Activated T-cell treated with anti-CD3 and anti-CD28 coated beads for 48 hours (primary cell): ENCODE results near the gene UQCR11.
"Not testable (repeated sequence)": the region's sequence is repeated elsewhere in the genome, so short reads cannot be mapped to it uniquely, and the experiment has no call there.

Experiments
- DNase-seq: peaks from one replicate; pipeline ENCODE4 v3.0.0-alpha.2; 2020; ENCODE audit warnings: low read depth

Gene UQCR11

DNA sequence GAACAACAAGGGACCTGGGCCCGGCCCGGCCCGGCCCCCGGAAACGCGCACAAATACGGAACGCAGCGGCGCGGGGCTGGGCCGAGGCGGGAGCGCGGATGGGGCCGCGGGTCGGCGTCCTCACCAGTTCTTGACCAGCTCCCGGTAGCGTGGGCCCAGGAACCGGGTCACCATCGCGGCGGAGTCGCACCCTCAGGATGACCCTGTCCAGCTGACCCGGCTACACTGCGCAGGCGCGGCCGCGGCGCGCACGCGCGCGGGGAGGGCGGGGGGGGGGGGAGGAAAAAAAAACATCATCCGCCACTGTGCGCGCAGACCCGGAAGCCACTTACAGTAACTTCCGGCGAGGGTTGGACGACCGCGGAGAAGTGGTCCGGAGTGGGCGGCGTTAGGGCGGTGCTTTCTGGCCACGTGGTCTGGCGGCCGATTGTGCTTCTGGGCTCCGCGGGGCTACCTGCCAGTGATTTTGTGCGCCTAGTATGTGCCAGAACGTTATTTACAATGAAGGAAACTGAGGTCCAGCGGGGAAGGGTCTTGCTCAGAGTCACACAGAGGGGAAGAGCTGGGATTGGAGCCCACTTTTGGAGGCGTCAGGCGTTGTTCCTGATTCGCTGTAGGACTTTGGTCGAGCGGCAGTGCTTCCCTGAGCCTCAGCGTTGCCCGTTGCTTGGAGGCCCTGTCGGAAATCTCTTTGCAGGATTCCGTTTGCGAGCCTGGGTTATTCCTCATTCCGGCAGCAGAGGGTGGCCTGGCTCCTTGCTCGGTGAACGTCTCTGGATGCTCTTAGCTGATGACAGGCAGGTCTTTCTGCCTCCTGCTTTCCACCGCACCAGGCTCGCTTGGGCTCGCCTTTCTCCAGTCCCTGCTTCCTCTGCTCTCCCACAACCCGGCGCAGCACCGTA lies at the start of gene UQCR11:
TSS of gene UQCR11 (minus strand) at position 227 of the 902 bp plus-strand sequence. CDS start at position 174, 53 bp downstream.
- DNase-seq, result peak; percentile 92

DNA sequence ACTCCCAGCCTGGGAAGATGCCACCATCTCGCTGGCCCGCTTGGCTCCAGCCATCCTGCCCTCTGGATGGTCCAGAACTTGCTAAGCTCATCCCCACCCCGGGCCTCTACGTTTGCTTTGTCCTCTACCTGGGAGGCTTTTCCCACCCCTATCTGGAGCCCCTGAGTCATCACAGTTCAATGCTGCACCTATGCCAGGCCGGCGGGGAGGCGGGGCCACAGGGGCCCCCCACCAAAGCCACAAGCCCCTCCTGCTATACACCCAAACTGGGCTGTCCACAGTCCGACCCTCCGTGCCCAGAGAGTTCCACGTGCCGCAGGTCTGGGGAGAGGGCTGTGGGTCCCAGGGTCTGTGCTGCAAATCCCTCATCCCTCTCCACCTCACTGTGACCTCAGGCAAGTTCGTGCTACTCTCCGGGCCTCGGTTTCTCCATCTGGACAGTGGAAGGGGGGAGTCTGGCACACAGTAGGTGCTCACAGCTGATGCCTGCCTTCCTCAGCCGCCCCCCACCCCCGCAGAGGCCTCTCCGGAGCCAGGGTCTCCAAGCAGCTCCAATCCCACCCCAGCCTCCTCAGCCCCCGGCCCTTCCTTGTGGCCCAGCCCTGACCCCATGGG lies 49.0 kb upstream of the UQCR11 start:
- no peak for DNase-seq

DNA sequence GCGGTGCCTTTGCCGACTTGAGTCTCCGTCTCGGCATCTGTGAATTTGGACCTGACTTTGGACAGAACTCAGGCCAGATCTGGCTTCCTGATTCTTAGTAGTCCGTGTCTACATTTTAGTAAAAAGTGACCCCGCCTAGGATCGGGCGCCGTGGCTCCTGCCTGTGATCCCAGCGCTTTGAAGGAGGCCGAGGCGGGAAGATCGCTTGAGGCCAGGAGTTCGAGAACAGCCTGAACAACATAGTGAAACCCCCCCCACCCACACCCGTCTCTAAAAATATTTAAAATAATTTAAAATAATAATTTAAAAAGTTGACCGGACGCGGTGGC lies 48.0 kb upstream of the UQCR11 start:
- DNase-seq, result peak; percentile 21

DNA sequence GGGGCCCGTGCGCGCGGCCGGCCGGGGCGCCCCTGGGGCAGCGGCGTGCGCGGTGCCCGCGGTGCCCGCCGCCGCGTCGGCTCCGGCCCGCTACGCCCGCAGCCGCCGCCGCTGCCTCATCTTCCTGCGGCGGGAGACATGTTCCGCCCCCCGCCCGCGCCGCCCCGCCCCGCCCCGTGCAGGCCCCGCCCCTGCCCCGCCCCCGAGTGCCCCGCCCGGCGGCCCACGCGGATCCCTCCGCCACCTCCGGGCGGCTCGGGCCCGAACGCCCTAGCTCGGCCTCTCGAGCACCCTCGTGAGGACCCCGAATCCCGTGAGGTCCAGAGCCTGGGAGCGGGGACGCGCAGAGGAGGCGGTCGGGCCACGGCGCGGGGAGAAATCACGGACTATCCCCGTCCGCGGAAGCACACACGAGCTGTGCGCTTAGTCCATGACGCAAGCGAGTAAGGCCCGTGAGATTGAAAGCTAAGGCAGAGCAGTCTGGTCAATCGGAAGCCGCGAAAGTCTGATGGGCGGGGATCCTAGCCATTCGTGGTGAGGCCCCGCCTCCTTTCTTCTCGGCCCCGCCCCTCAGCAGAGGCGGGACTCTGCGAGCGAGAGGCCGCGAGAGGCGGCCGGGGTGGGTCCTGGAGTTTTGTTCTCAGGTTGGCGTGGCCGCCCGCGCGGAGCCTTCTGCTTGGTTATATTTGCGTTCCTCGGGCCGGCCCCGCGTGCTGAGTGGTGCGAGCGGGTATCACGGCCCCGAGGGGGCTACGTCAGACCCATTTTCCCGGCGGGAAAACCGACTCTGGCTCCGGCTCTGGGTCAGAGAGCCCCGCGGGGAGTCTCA lies 47.4 kb upstream of the UQCR11 start, which contains the start of gene TCF3:
TSS of gene TCF3 (minus strand) at position 145 of the 829 bp plus-strand sequence. CDS start 2,367 bp downstream, outside the sequence.
- DNase-seq, result peak; percentile 99

DNA sequence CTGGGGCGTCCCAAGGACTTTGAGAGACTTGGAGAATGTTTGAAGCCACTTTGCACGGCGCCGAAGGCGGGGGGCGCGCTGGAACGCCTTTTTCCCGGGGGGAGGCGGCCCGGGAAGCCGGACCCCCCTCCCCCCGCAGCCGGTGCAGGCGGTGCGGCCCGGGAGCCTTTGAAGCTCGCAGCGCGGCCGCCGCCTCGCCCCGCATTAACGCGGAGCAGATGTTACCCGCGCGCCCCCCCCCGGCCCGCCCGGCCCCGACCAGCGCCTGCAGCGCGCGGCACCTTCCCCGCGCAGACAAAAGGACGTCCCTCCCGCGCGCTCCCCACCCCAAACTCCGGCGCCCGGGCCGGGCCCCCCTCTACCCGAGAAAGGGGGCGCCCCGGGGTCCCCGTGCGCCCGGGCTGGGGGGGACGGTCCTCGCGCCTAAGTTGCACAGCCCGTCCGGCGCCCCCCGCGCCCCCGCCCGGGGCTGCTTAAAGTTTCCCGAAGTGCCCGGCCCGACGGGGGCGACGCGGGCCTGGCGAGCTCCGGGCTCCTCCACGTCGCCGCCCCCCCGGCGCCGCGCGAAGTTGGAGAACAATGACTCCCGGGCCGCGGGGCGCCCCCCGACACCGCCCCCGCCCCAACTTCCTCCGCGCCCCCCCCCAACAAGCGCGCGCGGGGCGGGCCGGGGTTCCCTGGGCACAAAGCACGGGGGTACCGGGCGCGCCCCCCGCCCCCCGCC lies 46.5 kb upstream of the UQCR11 start:
- DNase-seq, result peak; percentile 40

DNA sequence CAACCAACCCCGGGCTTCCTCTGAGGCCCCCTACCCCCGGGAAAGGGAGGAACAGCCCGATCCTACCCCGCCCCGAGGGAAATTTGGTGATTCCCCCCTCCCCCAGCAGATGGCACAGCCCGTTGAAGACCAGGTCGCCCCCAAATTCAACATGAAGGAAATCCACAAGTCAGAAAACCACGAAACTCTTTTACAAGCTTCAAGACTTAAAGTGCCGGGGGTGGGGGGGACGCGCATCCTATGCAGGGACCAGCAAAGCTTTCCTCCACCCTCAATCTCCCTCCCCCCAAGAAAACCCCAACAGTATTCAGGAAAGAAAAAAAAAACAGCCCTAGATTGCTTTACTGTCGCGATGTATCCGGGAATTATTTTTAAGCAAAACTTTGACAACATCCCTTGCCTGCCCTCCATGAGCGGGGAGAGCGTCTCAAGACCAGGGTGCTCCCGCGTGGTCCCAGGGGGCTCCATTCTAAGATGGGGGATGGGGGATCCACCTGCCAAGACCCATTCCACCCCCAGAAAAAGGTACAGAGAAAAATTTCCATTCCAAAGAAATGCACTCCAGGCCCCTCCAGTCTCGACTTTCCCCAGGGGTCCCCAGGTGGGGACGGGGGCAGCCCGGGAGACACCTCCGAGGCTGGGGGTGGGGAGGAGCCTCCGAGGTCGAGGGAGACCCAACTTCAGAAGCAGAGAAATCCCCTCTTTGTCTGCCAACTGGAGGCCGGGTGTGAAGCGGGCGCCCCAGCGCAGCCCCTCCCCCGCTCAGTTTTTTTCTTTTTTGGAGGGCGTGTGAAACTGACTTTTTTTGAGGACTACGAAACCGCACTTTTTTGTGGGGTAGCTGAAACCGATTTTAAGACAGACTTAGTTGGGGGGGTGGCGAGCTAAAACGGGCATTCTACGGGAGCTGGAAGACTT lies 45.6 kb upstream of the UQCR11 start:
- peak; percentile 53 for DNase-seq

DNA sequence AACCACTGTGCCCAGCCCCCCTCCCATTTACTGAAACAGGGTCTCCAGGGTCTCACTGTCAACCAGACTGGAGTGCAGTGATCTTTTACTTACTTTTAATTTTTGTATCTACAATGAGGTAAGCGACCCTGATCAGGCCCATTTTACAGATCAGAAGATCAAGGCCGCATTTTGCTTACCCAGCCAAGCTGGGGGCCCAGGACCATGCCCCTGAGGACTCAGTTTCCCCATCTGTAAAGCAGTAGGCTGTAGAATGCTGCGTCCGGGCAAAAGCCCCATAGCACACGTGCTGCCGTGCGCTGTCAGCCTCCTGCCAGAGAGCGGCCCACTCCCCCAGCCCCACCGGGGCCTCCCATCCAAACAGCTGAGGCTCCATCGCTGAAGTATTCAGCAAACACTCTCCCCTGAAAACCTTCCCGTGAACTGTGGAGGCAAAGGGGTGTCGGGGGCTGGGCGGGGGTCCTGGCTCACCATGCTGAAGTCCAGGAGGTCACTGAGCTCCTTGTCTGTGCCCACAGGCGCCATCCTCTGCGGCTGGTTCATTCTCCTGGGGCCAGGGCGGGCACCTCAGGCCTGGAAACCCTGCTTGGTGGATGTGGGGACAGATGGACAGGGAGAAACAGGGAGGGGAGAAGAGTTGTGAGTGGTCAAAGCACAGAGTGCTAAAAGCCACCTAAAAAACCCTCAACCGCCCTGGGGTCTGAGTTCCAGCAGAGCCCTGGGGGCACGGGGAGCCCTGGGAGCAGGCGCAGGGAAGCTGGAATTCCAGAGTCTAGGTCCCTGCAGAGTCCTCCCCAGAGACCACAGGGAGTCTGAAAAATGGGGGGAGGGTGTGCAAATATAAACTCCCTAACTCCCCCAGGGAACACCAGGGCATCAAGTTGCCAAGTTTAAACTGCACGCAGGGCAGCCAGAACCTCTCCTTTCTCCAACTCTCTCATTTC lies 44.7 kb upstream of the UQCR11 start:
- no peak for DNase-seq

DNA sequence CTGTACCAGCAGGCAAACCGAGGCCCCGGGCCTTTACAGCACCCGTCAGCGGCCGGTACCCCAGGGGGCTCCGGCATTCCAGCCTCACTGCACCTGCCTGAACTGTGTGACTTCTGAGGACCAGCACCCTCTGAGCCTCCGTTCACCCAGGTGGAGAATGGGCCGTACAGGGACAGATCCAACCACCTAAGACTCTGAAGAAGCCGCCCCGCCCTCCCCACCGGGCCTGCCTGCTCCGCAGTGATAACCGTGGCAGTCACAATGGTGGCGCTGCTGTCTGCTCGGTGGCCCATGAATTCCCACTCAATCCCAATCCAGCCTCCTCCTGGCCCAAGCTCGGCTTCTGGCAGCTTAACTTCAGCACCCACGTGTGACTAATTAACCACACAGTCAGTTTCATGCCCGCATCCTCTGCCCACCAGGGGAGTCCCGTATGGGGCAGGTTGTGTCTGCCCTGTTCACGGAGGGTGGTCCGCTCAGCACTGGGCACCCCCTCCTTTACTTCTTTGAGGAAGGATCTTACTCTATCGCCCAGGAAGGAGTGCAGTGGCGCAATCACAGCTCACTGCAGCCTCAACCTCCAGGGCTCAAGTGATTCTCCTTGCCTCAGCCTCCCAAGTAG lies 43.8 kb upstream of the UQCR11 start:
- DNase-seq, result no peak

DNA sequence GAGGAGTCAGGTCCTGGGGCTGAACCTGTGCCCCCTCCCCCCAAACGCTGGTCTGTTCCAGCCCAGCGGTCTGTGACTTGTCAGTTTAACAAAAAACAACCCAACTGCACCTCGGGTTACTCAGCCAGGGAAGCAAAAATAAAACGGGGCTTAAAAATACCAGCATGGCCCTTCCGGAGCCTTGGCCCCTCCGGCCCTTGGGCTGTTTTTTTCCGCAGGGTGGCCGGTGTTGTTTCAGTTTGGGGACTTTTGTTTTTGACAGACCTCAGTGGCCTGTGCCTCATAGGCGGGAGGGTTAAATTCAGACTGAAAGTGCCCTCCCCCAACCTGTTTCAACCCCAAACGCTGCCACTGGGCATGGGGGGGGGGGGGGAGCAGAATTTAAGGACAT lies 43.2 kb upstream of the UQCR11 start:
- DNase-seq, result no peak

DNA sequence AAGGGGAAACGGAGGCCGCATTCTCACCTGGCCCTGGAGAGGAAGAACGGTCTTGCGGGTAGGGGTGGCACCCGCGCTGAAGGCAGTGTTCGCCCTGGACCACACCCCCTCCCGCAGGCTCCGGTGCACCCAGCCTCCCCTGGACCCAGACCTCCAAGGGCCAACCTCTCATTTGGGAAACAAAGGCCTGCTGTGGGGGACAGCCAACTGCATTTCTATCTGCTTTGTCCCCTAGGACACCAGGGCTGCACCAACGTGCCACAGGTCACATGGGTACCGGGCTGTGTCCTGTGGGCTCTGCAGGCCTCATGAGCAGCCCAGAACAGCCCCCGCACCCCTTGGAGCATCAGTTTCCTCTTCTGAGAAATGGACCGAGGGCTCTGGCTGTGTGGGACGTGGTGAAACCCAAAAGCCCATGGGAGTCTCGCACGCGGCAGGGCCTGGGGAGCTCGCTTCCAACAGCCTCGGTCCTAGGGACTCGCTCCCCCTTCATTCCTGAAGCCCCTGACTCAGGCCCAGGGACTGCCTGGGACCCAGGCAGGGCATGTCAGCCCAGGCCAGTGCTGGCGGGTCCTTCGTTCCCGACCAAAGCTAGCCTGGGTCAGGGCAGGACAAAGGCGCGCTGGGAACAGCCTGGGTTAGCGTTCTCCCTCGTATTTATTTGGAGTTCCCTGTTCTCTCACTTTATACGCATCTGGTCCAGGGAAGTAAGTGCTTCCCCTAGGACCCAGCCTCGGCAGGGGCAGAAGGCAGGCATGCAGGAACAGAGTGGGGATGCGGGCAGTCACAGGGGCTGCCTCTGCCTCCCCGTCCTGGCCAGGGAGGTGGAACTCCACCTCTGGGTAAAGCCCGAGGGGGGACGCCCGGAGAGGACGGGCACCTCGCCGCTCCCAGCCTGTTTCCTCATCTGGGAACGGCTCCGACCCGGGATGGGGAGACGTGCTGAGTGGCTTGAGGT lies 42.5 kb upstream of the UQCR11 start:
- no peak for DNase-seq

DNA sequence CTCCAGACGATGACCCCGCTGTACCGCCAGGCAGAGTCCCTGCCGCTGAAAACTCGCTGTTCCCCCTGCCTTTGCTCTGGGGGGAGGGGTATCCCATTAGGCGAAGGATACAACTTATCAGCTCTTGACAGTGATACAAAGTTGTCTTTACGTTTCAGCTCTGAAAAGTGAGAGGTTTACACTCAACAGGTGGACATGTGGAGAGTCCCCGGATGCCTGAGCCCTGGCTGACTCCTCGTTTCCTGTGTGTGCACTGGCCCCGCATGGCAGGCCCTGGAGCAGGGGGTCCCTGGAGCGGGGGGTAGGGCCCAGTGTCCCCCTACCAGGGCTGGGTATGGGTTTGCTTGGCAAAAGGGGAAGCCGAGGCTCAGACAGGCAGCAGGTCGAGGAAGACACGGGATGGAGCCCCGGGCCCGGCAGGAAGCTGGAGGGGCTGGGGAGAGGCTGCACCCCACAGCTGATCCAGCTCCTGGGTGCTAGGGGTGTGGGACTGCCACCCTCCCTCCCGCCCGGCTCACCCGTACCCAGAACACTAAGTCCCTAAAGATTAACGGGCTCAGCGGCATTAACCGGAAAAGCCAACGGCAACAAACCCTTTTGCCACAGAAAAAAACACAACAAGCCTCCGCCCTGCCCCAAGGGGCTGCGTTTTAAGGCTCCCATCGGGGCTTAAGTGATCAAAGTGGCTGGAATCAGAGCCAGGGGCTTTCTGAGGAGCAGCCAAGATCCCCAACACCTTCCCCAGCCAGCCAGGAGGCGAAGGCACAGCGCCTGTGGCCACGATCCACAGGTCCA lies 41.6 kb upstream of the UQCR11 start:
- no peak for DNase-seq

DNA sequence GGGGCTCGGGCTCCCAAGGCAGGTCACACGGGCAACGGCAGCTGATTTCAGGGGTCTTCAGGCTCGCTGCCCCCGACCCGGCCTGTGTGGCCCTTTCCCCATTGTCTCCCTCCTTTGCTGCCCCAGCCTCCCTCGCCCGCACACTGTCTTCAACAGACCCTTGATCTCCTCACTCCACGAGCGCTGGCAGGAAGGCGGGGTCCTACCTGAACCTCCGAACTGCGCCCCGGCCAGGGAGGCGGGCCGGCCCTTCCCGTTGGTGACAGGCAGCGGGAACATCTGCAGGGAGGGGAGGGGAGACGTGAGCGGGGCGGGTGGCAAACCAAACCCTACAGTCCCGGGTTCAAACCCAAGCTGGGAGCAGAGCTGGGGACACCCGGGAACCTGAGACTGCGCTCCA lies 40.9 kb upstream of the UQCR11 start:
- DNase-seq, result no peak

DNA sequence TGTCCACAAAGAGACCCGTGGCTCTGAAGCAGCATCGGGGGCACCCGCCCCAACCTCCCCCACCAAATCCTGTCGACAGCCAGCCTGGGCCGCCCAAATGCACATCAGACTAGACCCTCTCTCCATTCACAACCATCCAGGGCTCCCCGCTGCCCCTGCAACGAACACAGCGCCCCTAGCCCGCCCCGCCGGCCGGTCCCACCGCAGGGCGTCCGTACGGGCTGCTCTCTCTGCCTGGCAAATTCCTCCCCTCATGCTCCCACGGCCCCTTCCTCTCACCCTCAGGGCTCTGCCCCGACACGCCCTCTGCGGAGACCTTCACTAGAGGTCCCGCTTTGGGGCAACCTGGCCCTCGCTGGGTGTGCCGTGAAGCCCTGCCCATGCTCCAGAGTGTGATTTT lies 40.0 kb upstream of the UQCR11 start:
- DNase-seq, result no peak

DNA sequence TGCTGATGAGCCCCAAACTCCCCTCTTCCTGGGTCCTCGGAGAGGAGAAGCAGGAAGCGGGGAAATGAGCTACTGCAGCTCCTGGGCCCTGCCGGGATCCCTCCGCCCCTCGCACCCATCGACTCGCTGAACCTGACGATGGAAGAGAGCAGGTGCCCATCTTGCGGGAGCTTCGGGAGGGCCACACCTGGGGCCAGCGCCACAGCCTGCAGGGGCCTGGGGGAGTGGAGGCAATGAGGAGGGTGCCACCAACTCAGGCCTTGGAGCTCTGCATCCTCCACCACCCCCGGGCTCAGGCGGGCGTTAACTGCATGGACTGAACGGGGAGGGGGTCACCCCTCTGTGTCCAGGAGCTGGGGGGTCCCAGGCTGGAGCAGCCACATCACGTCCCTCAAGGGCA lies 38.8 kb upstream of the UQCR11 start:
- DNase-seq, result no peak

DNA sequence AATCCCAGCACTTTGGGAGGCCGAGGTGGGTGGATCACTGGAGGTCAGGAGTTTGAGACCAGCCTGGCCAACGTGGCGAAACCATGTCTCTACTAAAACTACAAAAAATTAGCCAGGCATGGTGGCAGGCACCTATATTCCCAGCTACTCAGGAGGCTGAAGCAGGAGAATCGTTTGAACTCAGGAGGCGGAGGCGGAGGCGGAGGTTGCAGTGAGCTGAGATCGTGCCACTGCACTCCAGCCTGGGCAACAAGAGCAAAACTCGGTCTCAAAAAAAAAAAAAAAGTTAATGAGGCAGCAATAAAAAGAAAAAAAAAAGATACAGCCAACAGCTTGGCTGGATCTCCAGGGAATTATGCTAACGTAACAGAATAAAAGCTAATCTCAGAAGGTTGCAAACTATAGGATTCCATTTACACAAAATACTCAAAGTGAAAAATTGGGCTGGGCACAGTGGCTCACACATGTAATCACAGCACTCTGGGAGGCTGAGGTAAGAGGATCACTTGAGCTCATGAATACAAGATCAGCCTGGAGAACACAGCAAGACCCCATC lies 35.7 kb upstream of the UQCR11 start:
- not testable (repeated sequence) for DNase-seq

DNA sequence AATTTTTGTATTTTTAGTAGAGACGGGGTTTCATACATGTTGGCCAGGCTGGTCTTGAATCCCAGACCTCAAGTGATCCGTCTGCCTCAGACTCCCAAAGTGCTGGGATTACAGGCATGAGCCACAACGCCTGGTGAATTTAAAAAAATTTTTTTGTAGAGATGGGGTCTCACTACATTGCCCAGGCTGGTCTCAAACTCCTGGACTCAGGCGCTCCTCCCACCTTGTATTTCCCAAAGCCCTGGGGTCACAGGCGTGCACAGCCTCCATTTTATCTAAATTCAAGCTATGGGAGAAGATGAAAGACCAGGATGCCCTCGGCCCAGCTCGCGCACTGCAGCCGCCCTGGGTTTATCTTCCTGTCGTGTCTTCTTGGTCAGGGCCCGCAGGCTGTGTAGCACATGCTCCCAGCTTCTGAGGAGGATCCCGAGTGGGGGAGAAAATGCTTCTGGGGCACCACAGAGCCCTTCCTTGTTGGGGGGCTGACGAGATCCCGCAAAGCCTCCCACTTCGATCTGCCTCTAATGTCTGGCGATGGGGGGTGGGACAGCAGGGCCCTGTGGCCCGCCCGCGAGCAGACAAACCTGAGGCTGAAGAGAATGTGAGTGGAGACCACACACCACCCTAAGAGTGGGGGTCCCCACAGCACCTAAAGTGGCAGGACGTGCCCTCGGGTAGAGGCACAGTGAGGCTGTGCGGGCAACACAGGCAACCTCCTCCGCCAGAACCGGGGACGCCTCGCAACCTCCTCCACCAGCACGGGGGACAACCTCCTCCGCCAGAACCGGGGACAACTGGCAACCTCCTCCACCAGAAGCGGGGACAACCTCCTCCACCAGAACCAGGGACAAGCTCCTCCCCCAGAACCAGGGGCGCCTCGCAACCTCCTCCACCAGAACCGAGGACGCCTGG lies 31.3 kb upstream of the UQCR11 start:
- no peak for DNase-seq
